Measurements from ENCODE around the gene IRAK4.

GRCh38 chr12:43827093-43827492 lies 68.3 kb downstream of the IRAK4 start:
- TF ChIP-seq POLR2AphosphoS5 (IDR thresholded peaks at IDR 0.05; ENCODE audit: borderline replicate concordance, low read depth, low read length) (no peak), EZH2 (IDR thresholded peaks at IDR 0.05) (no peak), FOXP2 (optimal IDR thresholded peaks at IDR 0.05; ENCODE audit: control extremely low read depth, extremely low read length, insufficient read depth) (no peak)
